Brain microvascular endothelial cell (primary cell): ENCODE measurements around the gene ZAR1L.

Experiments used
- DNase-seq: peaks from one replicate; pipeline ENCODE4 v3.0.0-alpha.2; 2020
- H3K27ac ChIP-seq: fragments of 250-450 bp; sonication (Bioruptor Pico); 2 replicates; pipeline ENCODE4 v1.5.1; 2020; ENCODE audit warnings: mild to moderate bottlenecking, moderate library complexity
- H3K27me3 ChIP-seq: fragments of 250-450 bp; sonication (Bioruptor Pico); replicated peaks from 2 replicates; pipeline ENCODE4 v1.5.1; 2020; ENCODE audit warnings: mild to moderate bottlenecking
- H3K36me3 ChIP-seq: fragments of 250-450 bp; sonication (Bioruptor Pico); replicated peaks from 2 replicates; pipeline ENCODE4 v1.5.1; 2020; ENCODE audit warnings: mild to moderate bottlenecking
- H3K4me3 ChIP-seq: 2 replicates; pipeline ENCODE4 v1.5.1; 2011; ENCODE audit warnings: low read depth, mild to moderate bottlenecking, control low read depth, low read length, moderate library complexity
- in situ Hi-C: cut with HindIII; loops from 2 replicates; pipeline ENCODE4 v1.10.0; 2017; ENCODE audit warnings: low sequenced_read_pairs, low pct_ligation_motif_present
- TF ChIP-seq, protein P1 (sequence below): IDR thresholded peaks from 2 replicates; pipeline ENCODE4 v1.5.1; 2011; ENCODE audit warnings: low read depth, mild to moderate bottlenecking, moderate library complexity, low read length, control low read depth, inconsistent platforms; ENCODE audit errors: missing control alignments

Gene ZAR1L

DNA sequence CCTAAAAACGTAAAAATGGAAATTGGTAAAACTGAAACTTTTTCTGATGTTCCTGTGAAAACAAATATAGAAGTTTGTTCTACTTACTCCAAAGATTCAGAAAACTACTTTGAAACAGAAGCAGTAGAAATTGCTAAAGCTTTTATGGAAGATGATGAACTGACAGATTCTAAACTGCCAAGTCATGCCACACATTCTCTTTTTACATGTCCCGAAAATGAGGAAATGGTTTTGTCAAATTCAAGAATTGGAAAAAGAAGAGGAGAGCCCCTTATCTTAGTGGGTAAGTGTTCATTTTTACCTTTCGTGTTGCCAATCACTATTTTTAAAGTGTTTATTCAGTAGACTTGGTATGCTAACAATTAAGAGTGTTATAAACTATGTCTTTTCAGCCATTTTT is 25.8 kb upstream of the ZAR1L start:
- H3K27ac ChIP-seq = no peak overlapping the region
- TF ChIP-seq, protein P1, sequence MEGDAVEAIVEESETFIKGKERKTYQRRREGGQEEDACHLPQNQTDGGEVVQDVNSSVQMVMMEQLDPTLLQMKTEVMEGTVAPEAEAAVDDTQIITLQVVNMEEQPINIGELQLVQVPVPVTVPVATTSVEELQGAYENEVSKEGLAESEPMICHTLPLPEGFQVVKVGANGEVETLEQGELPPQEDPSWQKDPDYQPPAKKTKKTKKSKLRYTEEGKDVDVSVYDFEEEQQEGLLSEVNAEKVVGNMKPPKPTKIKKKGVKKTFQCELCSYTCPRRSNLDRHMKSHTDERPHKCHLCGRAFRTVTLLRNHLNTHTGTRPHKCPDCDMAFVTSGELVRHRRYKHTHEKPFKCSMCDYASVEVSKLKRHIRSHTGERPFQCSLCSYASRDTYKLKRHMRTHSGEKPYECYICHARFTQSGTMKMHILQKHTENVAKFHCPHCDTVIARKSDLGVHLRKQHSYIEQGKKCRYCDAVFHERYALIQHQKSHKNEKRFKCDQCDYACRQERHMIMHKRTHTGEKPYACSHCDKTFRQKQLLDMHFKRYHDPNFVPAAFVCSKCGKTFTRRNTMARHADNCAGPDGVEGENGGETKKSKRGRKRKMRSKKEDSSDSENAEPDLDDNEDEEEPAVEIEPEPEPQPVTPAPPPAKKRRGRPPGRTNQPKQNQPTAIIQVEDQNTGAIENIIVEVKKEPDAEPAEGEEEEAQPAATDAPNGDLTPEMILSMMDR = no peak
- H3K36me3 ChIP-seq = no peaks in the 10 kb centered on the region
- in situ Hi-C loops = no loop called here
- DNase-seq = no peak
- H3K4me3 ChIP-seq = no peak overlapping the region
- H3K27me3 ChIP-seq = no peaks in the 10 kb centered on the region

DNA sequence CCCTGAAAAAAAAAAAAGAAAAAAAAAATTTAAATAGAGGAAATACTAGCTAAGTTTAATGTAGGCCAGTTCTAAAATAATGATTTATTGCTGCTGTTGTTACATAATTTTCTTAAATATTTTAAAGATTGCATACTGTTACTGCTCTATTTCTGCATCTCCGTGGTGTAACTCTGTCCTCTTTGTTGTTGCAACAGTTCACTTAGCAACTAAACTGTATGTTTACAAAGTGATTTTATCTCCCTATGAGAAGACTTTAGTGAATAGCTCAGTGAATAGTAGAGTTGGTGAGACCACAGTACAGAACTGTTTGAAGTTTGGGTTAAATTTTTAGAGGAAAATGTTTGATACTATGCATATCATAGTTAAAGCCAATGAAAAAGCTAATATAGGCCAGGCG is 19.5 kb upstream of the ZAR1L start:
- TF ChIP-seq, protein P1 = no peak
- no peak for DNase-seq
- no peaks in the 10 kb centered on the region for H3K27me3 ChIP-seq
- H3K4me3 ChIP-seq = no peak overlapping the region
- no peaks in the 10 kb centered on the region for H3K36me3 ChIP-seq
- H3K27ac ChIP-seq = no peak overlapping the region
- in situ Hi-C loops = no loop called here

DNA sequence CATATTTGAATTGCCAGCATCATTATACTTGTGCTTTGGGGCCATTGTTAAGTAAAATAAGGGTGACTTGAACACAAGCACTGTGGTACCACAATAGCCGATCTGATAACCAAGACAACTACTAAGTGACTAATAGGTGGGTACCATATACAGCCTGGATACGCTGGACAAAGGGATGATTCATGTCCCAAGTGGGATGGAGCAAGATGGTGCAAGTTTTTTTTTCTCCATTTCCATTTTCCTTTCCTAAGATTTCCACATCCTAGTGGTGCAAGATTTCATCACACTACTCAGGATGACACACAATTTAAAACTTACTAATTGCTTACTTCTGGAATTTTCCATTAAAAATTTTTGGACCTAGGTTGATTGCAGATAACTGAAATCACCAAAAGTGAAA is 15.3 kb upstream of the ZAR1L start:
- peak; percentile 35 for DNase-seq
- no peaks in the 10 kb centered on the region for H3K27me3 ChIP-seq
- in situ Hi-C loops = no loop called here
- no peak overlapping the region for H3K27ac ChIP-seq
- TF ChIP-seq, protein P1 = no peak
- no peak overlapping the region for H3K4me3 ChIP-seq
- no peaks in the 10 kb centered on the region for H3K36me3 ChIP-seq

DNA sequence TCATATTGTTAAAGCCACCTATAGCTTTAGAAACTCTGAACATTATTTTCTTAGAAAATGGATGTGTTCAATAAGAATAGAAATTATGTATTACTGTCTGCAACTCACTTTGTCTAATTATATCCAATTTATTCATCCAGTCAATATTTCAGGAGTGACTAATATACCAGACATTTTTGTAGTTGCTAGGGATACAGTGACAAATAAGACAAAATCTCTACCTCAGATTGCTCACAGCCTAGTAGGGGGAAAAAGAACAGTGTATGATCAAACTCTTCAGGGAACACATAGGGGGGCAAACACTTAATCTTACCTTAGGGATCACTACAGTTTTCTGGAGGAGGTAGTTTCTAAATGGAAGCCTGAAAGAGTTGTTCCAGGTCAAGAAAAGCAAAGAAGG is 8.7 kb upstream of the ZAR1L start:
- in situ Hi-C loops = no loop called here
- no peak overlapping the region for H3K4me3 ChIP-seq
- H3K27ac ChIP-seq = peak overlapping the region; percentile 75
- peak; percentile 45 for DNase-seq
- no peaks in the 10 kb centered on the region for H3K27me3 ChIP-seq
- TF ChIP-seq, protein P1 = no peak
- no peaks in the 10 kb centered on the region for H3K36me3 ChIP-seq

DNA sequence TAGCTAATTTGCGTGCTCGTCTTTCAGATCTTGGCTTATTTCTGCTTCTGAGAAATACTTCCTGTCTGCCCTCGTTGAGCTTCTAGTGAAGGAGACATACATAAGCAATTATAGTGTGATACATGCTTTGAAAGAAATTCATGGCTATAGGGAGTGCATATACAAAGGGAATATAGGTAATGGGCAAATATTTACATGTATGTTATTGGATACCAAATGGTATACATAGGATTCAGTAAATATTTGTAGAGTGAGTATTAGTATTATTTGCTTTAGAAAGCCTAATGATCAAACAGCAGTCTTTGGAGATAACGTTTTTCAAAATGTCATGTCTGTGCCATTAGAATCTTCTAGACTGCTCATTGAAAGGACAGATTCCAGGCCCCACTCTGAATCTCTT is 5.4 kb upstream of the ZAR1L start:
- Histone ChIP-seq H3K36me3 (no peaks in the 10 kb centered on the region), H3K4me3 (no peak overlapping the region), H3K27ac (no peak overlapping the region), H3K27me3 (no peaks in the 10 kb centered on the region)
- in situ Hi-C loops = no loop called here
- TF ChIP-seq, protein P1 = no peak
- no peak for DNase-seq

DNA sequence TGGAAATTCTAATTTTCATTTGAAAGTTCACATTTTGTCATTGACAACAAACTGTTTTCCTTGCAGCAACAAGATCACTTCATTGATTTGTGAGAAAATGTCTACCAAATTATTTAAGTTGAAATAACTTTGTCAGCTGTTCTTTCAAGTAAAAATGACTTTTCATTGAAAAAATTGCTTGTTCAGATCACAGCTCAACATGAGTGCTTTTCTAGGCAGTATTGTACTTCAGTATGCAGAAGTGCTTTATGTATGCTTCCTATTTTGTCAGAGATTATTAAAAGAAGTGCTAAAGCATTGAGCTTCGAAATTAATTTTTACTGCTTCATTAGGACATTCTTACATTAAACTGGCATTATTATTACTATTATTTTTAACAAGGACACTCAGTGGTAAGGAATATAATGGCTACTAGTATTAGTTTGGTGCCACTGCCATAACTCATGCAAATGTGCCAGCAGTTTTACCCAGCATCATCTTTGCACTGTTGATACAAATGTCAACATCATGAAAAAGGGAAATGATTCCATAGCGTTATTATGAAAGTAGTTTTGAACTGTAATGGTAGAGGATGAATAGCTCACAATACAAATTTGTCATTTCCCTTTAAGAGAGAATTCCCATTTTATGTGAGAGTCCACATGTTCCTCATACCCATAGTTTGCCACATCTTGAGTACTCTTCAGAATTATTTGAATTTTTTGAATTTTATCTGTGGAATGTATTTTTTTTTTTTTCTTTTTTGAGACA is 2.7 kb upstream of the ZAR1L start:
- in situ Hi-C loops = no loop called here
- Histone ChIP-seq H3K4me3 (no peak overlapping the region), H3K36me3 (no peaks in the 10 kb centered on the region), H3K27ac (no peak overlapping the region), H3K27me3 (no peaks in the 10 kb centered on the region)
- DNase-seq = no peak
- TF ChIP-seq, protein P1 = no peak
